Measurements from ENCODE around the gene MCL1. TPM values are rescaled to one million over a fixed set of nuclear protein-coding genes. Genes with fewer than 3 reads are reported as not detected.
"Not testable (repeated sequence)": the region's sequence is repeated elsewhere in the genome, so short reads cannot be mapped to it uniquely, and the experiment has no call there.

Gene MCL1
- total RNA-seq, 1 donor from 2014 or later, result 245 TPM

GRCh38 chr1:150574260-150575071, 4.9 kb downstream of the MCL1 start:
- intact Hi-C loops (cut with micrococcal nuclease), result no loop called here

- intact Hi-C loops (cut with micrococcal nuclease), result not testable (repeated sequence)
Measured at GRCh38 chr1:150573648-150574071, 5.8 kb downstream of the MCL1 start.

GRCh38 chr1:150572918-150573647, 6.3 kb downstream of the MCL1 start:
- intact Hi-C loops (cut with micrococcal nuclease), result no loop called here

GRCh38 chr1:150568594-150568966, 10.8 kb downstream of the MCL1 start:
- intact Hi-C loops (cut with micrococcal nuclease), result loop anchor here (10.0 kb wide), 3 partner anchors 196 to 436 kb away; partner anchors contain the start of genes CTSS, MINDY1, PRUNE1 and RPRD2

GRCh38 chr1:150567717-150568593, 11.5 kb downstream of the MCL1 start:
- intact Hi-C loops (cut with micrococcal nuclease), result loop anchor here (1.0 to 10.0 kb wide), 5 partner anchors 11 to 437 kb away; partner anchors contain the start of genes CTSS, MCL1, MINDY1 and PRUNE1

GRCh38 chr1:150567341-150567716, 12.1 kb downstream of the MCL1 start:
- intact Hi-C loops (cut with micrococcal nuclease), result loop anchor here (1.0 to 10.0 kb wide), 5 partner anchors 12 to 437 kb away; partner anchors contain the start of genes CTSS, MCL1, MINDY1 and PRUNE1

GRCh38 chr1:150566589-150567340, 12.6 kb downstream of the MCL1 start:
- intact Hi-C loops (cut with micrococcal nuclease), result loop anchor here (1.0 to 10.0 kb wide), 5 partner anchors 13 to 438 kb away; partner anchors contain the start of genes CTSS, MCL1, MINDY1 and PRUNE1

GRCh38 chr1:150565240-150565991, 14.0 kb downstream of the MCL1 start:
- intact Hi-C loops (cut with micrococcal nuclease), result loop anchor here (10.0 kb wide), 3 partner anchors 199 to 439 kb away; partner anchors contain the start of genes CTSS, MINDY1, PRUNE1 and RPRD2

- intact Hi-C loops (cut with micrococcal nuclease), result loop anchor here (5.0 to 10.0 kb wide), 5 partner anchors 200 to 493 kb away; partner anchors contain the start of genes CDC42SE1, CTSS, MINDY1 and PRUNE1
Measured at GRCh38 chr1:150564051-150564991, 15.1 kb downstream of the MCL1 start.

- intact Hi-C loops (cut with micrococcal nuclease), result loop anchor here (1.0 to 10.0 kb wide), 7 partner anchors 48 to 593 kb away; partner anchors contain the start of genes CDC42SE1, CTSS, MINDY1 and PRUNE1
Measured at GRCh38 chr1:150563340-150564038, 15.9 kb downstream of the MCL1 start.

- intact Hi-C loops (cut with micrococcal nuclease), result loop anchor here (1.0 to 10.0 kb wide), 8 partner anchors 49 to 594 kb away; partner anchors contain the start of genes CDC42SE1, CTSS, ENSA and MINDY1
Measured at GRCh38 chr1:150562446-150563339, 16.7 kb downstream of the MCL1 start.

- intact Hi-C loops (cut with micrococcal nuclease), result loop anchor here (1.0 to 10.0 kb wide), 10 partner anchors 17 to 595 kb away; partner anchors contain the start of genes CDC42SE1, CTSS, ENSA and MCL1
Measured at GRCh38 chr1:150561974-150562445, 17.4 kb downstream of the MCL1 start.

GRCh38 chr1:150561254-150561973, 18.0 kb downstream of the MCL1 start:
- intact Hi-C loops (cut with micrococcal nuclease), result loop anchor here (1.0 to 10.0 kb wide), 8 partner anchors 18 to 496 kb away; partner anchors contain the start of genes CDC42SE1, CTSS, MCL1 and MINDY1

- intact Hi-C loops (cut with micrococcal nuclease), result loop anchor here (1.0 to 10.0 kb wide), 10 partner anchors 19 to 497 kb away; partner anchors contain the start of genes CDC42SE1, CTSS, MCL1 and MINDY1
Measured at GRCh38 chr1:150560576-150561253, 18.7 kb downstream of the MCL1 start.

All from T-helper 2 cell treated with Interferon-gamma antibody and Interleukin-4, amounts not matched to agents 100 ng/mL and 5 ng/mL, for 36 hours (primary cell).